HCT116 (cell line): ENCODE data around the gene ATG9A. TPM values are rescaled to one million over a fixed set of nuclear protein-coding genes. Genes with fewer than 3 reads are reported as not detected.

ENCODE experiments used
- ATAC-seq: fragments of 200-7000 bp; cut with Tn5 transposase; 2 replicates; pipeline ENCODE4 v1.9.1; 2020; ENCODE audit warnings: mild to moderate bottlenecking, moderate library complexity
- BruUV-seq: library from RNA; stranded (reverse); fragments of 400-500 nt; replicated peaks from 2 replicates; lab custom pipeline; 2021; lab: Mats Ljungman, UMichigan
- CTCF ChIA-PET: fragments of 300-600 bp; sonication (Branson Sonifier 250); formaldehyde crosslinking; loops from one replicate; lab custom pipeline; 2021; ENCODE audit warnings: antibody characterized with exemption; lab: Charles Lee
- POLR2A ChIA-PET: fragments of 300-600, 350-600 bp; sonication (Branson Sonifier 250); formaldehyde crosslinking; loops from one replicate; lab custom pipeline; 2021; ENCODE audit warnings: antibody characterized with exemption; lab: Charles Lee
- RAD21 ChIA-PET, 2 experiments: fragments of 300-600 bp; sonication (Branson Sonifier 250); formaldehyde crosslinking; loops; one replicate each; lab custom pipeline; 2023; ENCODE audit warnings: low total read pairs in 2 of 2; ENCODE audit not compliant: uncharacterized antibody in 2 of 2, unreplicated experiment in 2 of 2, low non-redundant PET in 1 of 2; lab: Charles Lee
- DNase-seq: peaks from one replicate; pipeline ENCODE4 v3.0.0-alpha.2; 2010; ENCODE audit warnings: low read depth, low spot score
- H2AFZ ChIP-seq: fragments of 200-600 bp; shearing (Covaris generic), sonication (generic); 2 replicates; pipeline ENCODE4 v1.6.1; 2017; ENCODE audit warnings: low read depth, mixed run types, mixed read lengths, antibody characterized with exemption, low read length; ENCODE audit not compliant: poor library complexity, severe bottlenecking
- H3K27ac ChIP-seq: 2 replicates; pipeline ENCODE4 v1.5.1; 2012; ENCODE audit warnings: low read depth, low read length
- H3K27me3 ChIP-seq: fragments of 200-600 bp; sonication (generic); 2 replicates; pipeline ENCODE4 v1.6.1; 2016; ENCODE audit warnings: mixed run types, low read length, mixed read lengths; ENCODE audit not compliant: insufficient read depth
- H3K36me3 ChIP-seq, 2 experiments: fragments of 200-500 bp in 1 of 2; fragments of 200-600 bp in 1 of 2; sonication (Bioruptor generic) in 1 of 2; sonication (generic) in 1 of 2; 2 replicates each; pipeline versions ENCODE4 v1.5.1 to v1.6.1; 2014 to 2016; ENCODE audit warnings: low read length in 2 of 2, inconsistent platforms in 1 of 2, mixed read lengths in 1 of 2, mixed run types in 1 of 2; ENCODE audit not compliant: insufficient read depth in 2 of 2, control insufficient read depth in 1 of 2
- H3K4me1 ChIP-seq, 2 experiments: fragments of 200-600 bp in 1 of 2; sonication (generic) in 1 of 2; 2 replicates each; pipeline versions ENCODE4 v1.5.1 to v1.6.1; 2012 to 2017; ENCODE audit warnings: low read length in 2 of 2, inconsistent platforms in 1 of 2, mild to moderate bottlenecking in 1 of 2, mixed read lengths in 1 of 2, mixed run types in 1 of 2, moderate library complexity in 1 of 2; ENCODE audit not compliant: insufficient read depth in 2 of 2, control insufficient read depth in 1 of 2
- H3K4me2 ChIP-seq: fragments of 200-600 bp; sonication (generic); 2 replicates; pipeline ENCODE4 v1.6.1; 2017; ENCODE audit warnings: mixed run types, low read length, mixed read lengths
- H3K4me3 ChIP-seq, 2 experiments: fragments of 200-600 bp in 1 of 2; sonication (generic) in 1 of 2; replicated peaks in 1 of 2; 2 replicates each; pipeline ENCODE4 v1.5.1; 2011 to 2016; ENCODE audit warnings: low read length in 2 of 2, control low read depth in 1 of 2, low read depth in 1 of 2, mild to moderate bottlenecking in 1 of 2, mixed read lengths in 1 of 2, mixed run types in 1 of 2
- H3K79me2 ChIP-seq: fragments of 200-600 bp; sonication (generic); 2 replicates; pipeline ENCODE4 v1.6.1; 2017; ENCODE audit warnings: mild to moderate bottlenecking, mixed run types, low read length, moderate library complexity, mixed read lengths; ENCODE audit not compliant: insufficient read depth
- H3K9ac ChIP-seq: fragments of 200-600 bp; sonication (generic); 2 replicates; pipeline ENCODE4 v1.6.1; 2016; ENCODE audit warnings: low read length, mixed read lengths
- H3K9me2 ChIP-seq: fragments of 200-600 bp; sonication (generic), shearing (Covaris generic); 2 replicates; pipeline ENCODE4 v1.6.1; 2017; ENCODE audit warnings: mixed run types, mild to moderate bottlenecking, moderate library complexity; ENCODE audit not compliant: insufficient read depth
- H3K9me3 ChIP-seq, 2 experiments: fragments of 200-500 bp in 1 of 2; fragments of 200-600 bp in 1 of 2; sonication (Bioruptor generic) in 1 of 2; sonication (generic) in 1 of 2; 2 replicates each; pipeline ENCODE4 v1.6.1; 2014 to 2017; ENCODE audit warnings: low read length in 2 of 2, mixed read lengths in 2 of 2, inconsistent platforms in 1 of 2, low read depth in 1 of 2, mild to moderate bottlenecking in 1 of 2, mixed run types in 1 of 2, moderate library complexity in 1 of 2; ENCODE audit not compliant: control insufficient read depth in 1 of 2, insufficient read depth in 1 of 2
- H4K20me1 ChIP-seq: fragments of 200-600 bp; sonication (generic), shearing (Covaris generic); 2 replicates; pipeline ENCODE4 v1.6.1; 2017; ENCODE audit warnings: mixed run types, mild to moderate bottlenecking, moderate library complexity; ENCODE audit not compliant: insufficient read depth
- CBX3 ChIP-seq: IDR thresholded peaks from 2 replicates; pipeline ENCODE4 v1.6.1; 2012; ENCODE audit warnings: low read depth
- CEBPB ChIP-seq: IDR thresholded peaks from 2 replicates; pipeline ENCODE4 v1.6.1; 2012; ENCODE audit warnings: low read depth
- EZH2 ChIP-seq: fragments of 200-600 bp; sonication (generic); IDR thresholded peaks from 2 replicates; pipeline ENCODE4 v1.6.1; 2017; ENCODE audit warnings: antibody characterized with exemption, mixed run types
- FOSL1 ChIP-seq: IDR thresholded peaks from 2 replicates; pipeline ENCODE4 v1.6.1; 2012; ENCODE audit warnings: low read depth
- JUND ChIP-seq: IDR thresholded peaks from 2 replicates; pipeline ENCODE4 v1.6.1; 2012
- POLR2A ChIP-seq: IDR thresholded peaks from 2 replicates; pipeline ENCODE4 v1.7.0; 2011; ENCODE audit warnings: borderline replicate concordance; ENCODE audit not compliant: insufficient read depth, insufficient read length; ENCODE audit errors: extremely low read depth
- RAD21 ChIP-seq: IDR thresholded peaks from 2 replicates; pipeline ENCODE4 v1.6.1; 2012; ENCODE audit warnings: low read depth, mild to moderate bottlenecking
- SIN3A ChIP-seq: IDR thresholded peaks from 2 replicates; pipeline ENCODE4 v1.6.1; 2012; ENCODE audit warnings: low read depth
- SP1 ChIP-seq: IDR thresholded peaks from 2 replicates; pipeline ENCODE4 v1.6.1; 2012; ENCODE audit warnings: low read depth
- SRF ChIP-seq: IDR thresholded peaks from 2 replicates; pipeline ENCODE4 v1.6.1; 2012; ENCODE audit warnings: low read depth
- TCF7L2 ChIP-seq: IDR thresholded peaks from 2 replicates; pipeline ENCODE4 v1.7.0; 2011; ENCODE audit warnings: borderline replicate concordance, inconsistent platforms; ENCODE audit not compliant: insufficient read depth, insufficient read length; ENCODE audit errors: extremely low read depth
- YY1 ChIP-seq: IDR thresholded peaks from 2 replicates; pipeline ENCODE4 v1.6.1; 2011; ENCODE audit warnings: low read length, low read depth, moderate library complexity, mild to moderate bottlenecking; ENCODE audit not compliant: insufficient replicate concordance; ENCODE audit errors: extremely low read depth
- ZFX ChIP-seq: fragments of 450-650 bp; IDR thresholded peaks from 2 replicates; pipeline ENCODE4 v1.6.1; 2017
- intact Hi-C: fragments of 100-400 bp; cut with micrococcal nuclease; formaldehyde crosslinking; loops from 2 replicates; pipeline ENCODE4 v1.10.0; 2022
- total RNA-seq: library from RNA; stranded (reverse); gene quantifications from one replicate; pipeline ENCODE4 v1.2.1, GENCODE V29; 2021; ENCODE audit not compliant: unreplicated experiment
- TF ChIP-seq, protein P1 (sequence below), 3 experiments: fragments of 200-600 bp in 1 of 3; sonication (generic) in 1 of 3; IDR thresholded peaks in 2 of 3; conservative IDR thresholded peaks in 1 of 3; 2 replicates each; pipeline ENCODE4 v1.5.1; 2012 to 2017; ENCODE audit warnings: low read depth in 2 of 3, low read length in 2 of 3, antibody characterized with exemption in 1 of 3, borderline replicate concordance in 1 of 3, control low read depth in 1 of 3, mild to moderate bottlenecking in 1 of 3, mixed read lengths in 1 of 3, mixed run types in 1 of 3, moderate library complexity in 1 of 3; ENCODE audit not compliant: insufficient read depth in 1 of 3
- TF ChIP-seq, protein P2 (sequence below): IDR thresholded peaks from 2 replicates; pipeline ENCODE4 v1.6.1; 2012
- TF ChIP-seq, protein P3 (sequence below): IDR thresholded peaks from 2 replicates; pipeline ENCODE4 v1.6.1; 2012

Gene ATG9A
- total RNA-seq, 1 experiment from 2014 or later = 51.8 TPM

DNA sequence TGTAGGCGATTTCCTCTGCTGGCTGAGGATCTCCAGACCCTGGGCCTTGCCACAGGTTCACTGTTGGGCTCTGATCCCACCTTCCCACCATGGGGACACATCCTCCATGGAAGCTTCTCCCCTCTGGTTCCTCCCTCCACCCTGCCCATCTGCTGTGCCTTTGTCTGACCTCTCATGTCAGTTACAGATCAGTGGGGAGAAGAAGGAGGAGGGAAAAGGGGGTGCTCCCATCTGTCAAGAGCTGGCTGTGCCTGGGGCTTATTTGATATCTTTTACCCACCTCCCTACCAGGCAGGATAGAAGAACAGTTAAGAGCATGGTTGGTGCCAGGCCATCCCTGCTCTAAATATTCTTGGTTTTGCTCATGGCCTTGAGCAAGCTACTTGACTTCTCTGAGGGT, 37.5 kb upstream of the ATG9A start:
- H3K9ac ChIP-seq = no peak overlapping the region
- H4K20me1 ChIP-seq = no peaks in the 10 kb centered on the region
- no peak overlapping the region for H3K27ac ChIP-seq
- no TSS peak for BruUV-seq
- ChIA-PET RAD21 (no interaction called here), POLR2A (no interaction called here), CTCF (no interaction called here)
- no peaks in the 10 kb centered on the region for H3K9me3 ChIP-seq
- H3K9me2 ChIP-seq = no peaks in the 10 kb centered on the region
- H3K4me1 ChIP-seq = no peaks in the 10 kb centered on the region; a peak in 1 of 4 replicates
- H2AFZ ChIP-seq = no peak overlapping the region
- H3K36me3 ChIP-seq = no peaks in the 10 kb centered on the region
- no peaks in the 10 kb centered on the region for H3K79me2 ChIP-seq
- TF ChIP-seq, protein P1, sequence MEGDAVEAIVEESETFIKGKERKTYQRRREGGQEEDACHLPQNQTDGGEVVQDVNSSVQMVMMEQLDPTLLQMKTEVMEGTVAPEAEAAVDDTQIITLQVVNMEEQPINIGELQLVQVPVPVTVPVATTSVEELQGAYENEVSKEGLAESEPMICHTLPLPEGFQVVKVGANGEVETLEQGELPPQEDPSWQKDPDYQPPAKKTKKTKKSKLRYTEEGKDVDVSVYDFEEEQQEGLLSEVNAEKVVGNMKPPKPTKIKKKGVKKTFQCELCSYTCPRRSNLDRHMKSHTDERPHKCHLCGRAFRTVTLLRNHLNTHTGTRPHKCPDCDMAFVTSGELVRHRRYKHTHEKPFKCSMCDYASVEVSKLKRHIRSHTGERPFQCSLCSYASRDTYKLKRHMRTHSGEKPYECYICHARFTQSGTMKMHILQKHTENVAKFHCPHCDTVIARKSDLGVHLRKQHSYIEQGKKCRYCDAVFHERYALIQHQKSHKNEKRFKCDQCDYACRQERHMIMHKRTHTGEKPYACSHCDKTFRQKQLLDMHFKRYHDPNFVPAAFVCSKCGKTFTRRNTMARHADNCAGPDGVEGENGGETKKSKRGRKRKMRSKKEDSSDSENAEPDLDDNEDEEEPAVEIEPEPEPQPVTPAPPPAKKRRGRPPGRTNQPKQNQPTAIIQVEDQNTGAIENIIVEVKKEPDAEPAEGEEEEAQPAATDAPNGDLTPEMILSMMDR (IDR thresholded peaks at IDR 0.05 in 2 of 3, conservative IDR thresholded peaks at IDR 0.05 in 1 of 3; ENCODE audit: borderline replicate concordance in 1 of 3, insufficient read depth in 1 of 3, low read depth in 2 of 3, low read length in 2 of 3) = no peak
- no peak for TF ChIP-seq FOSL1
- TF ChIP-seq CBX3 = no peak
- TF ChIP-seq, protein P2, sequence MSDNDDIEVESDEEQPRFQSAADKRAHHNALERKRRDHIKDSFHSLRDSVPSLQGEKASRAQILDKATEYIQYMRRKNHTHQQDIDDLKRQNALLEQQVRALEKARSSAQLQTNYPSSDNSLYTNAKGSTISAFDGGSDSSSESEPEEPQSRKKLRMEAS = no peak
- no peak for TF ChIP-seq RAD21
- TF ChIP-seq POLR2A = no peak
- TF ChIP-seq YY1 = no peak
- no peak for TF ChIP-seq CEBPB
- TF ChIP-seq, protein P3, sequence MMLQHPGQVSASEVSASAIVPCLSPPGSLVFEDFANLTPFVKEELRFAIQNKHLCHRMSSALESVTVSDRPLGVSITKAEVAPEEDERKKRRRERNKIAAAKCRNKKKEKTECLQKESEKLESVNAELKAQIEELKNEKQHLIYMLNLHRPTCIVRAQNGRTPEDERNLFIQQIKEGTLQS = no peak
- TF ChIP-seq JUND = no peak
- TF ChIP-seq SRF = no peak
- TF ChIP-seq ZFX = no peak
- no peak for TF ChIP-seq SP1
- TF ChIP-seq EZH2 = no peak
- TF ChIP-seq TCF7L2 = no peak
- no peak for TF ChIP-seq SIN3A
- no peak overlapping the region for H3K4me2 ChIP-seq
- no peak overlapping the region for H3K4me3 ChIP-seq
- peaks cover 3% of the 10 kb centered on the region; the same call in 1 of the 2 replicates for H3K27me3 ChIP-seq
- DNase-seq (no peak), ATAC-seq (no peak)
- intact Hi-C loops = no loop called here
